Renal pelvis (tissue), 4 donors: Measurements from ENCODE around the gene DNAJC9. TPM values are rescaled to one million over a fixed set of nuclear protein-coding genes. Genes with fewer than 3 reads are reported as not detected.

Experiments used
- DNase-seq: peaks from one replicate; pipeline ENCODE4 v3.0.0-alpha.2; 2013
- polyA plus RNA-seq, 3 donors: library from polyadenylated mRNA; unstranded; fragments of 120-200 nt; gene quantifications; one replicate each; pipeline ENCODE4 v1.2.1, GENCODE V29; 2013; ENCODE audit not compliant: insufficient read length in 3 of 3

The DNAJC9 gene
- polyA plus RNA-seq, 3 donors: 32.6 to 37.6 (median 37.2) TPM

- no peak for DNase-seq
Observed at GRCh38 chr10:73247509-73248258, 629 bp upstream of the DNAJC9 start.

- DNase-seq: no peak
Observed at GRCh38 chr10:73246322-73246645, 771 bp downstream of the DNAJC9 start.

GRCh38 chr10:73244866-73245477, 2.1 kb downstream of the DNAJC9 start:
- no peak for DNase-seq

- DNase-seq: no peak
Observed at GRCh38 chr10:73239908-73240307, 7.1 kb downstream of the DNAJC9 start.

GRCh38 chr10:73238990-73239566, 8.0 kb downstream of the DNAJC9 start:
- DNase-seq: no peak

GRCh38 chr10:73234695-73235094, 12.4 kb downstream of the DNAJC9 start:
- no peak for DNase-seq

- DNase-seq: no peak
Observed at GRCh38 chr10:73233883-73234282, 13.2 kb downstream of the DNAJC9 start.

- no peak for DNase-seq
Observed at GRCh38 chr10:73232887-73233286, 14.2 kb downstream of the DNAJC9 start.

- no peak for DNase-seq
Observed at GRCh38 chr10:73229567-73229966, 17.5 kb downstream of the DNAJC9 start.

GRCh38 chr10:73228247-73228646, 18.8 kb downstream of the DNAJC9 start:
- no peak for DNase-seq

GRCh38 chr10:73226663-73227062, 20.4 kb downstream of the DNAJC9 start:
- DNase-seq: no peak

GRCh38 chr10:73225518-73225917, 21.5 kb downstream of the DNAJC9 start:
- DNase-seq: no peak

GRCh38 chr10:73220989-73221388, 26.1 kb downstream of the DNAJC9 start:
- no peak for DNase-seq

GRCh38 chr10:73219384-73219783, 27.7 kb downstream of the DNAJC9 start:
- DNase-seq: no peak

- DNase-seq: no peak
Observed at GRCh38 chr10:73218431-73219191, 28.4 kb downstream of the DNAJC9 start.

GRCh38 chr10:73217628-73218027, 29.4 kb downstream of the DNAJC9 start:
- no peak for DNase-seq

GRCh38 chr10:73215749-73216148, 31.3 kb downstream of the DNAJC9 start:
- no peak for DNase-seq

GRCh38 chr10:73211106-73211811, 35.8 kb downstream of the DNAJC9 start:
- no peak for DNase-seq

GRCh38 chr10:73210395-73211105, 36.5 kb downstream of the DNAJC9 start:
- DNase-seq: no peak

- DNase-seq: no peak
Observed at GRCh38 chr10:73209705-73210104, 37.4 kb downstream of the DNAJC9 start.

- DNase-seq: no peak
Observed at GRCh38 chr10:73207883-73208282, 39.2 kb downstream of the DNAJC9 start.
